Activated CD8-positive, alpha-beta memory T cell treated with anti-CD3 and anti-CD28 coated beads, Interleukin-2, amount 10 ng/mL, durations not matched to agents 7 days and 5 days (primary cell): ENCODE results near the gene NOP56. TPM values are rescaled to one million over a fixed set of nuclear protein-coding genes. Genes with fewer than 3 reads are reported as not detected.
"Not testable (repeated sequence)": the region's sequence is repeated elsewhere in the genome, so short reads cannot be mapped to it uniquely, and the experiment has no call there.

Source experiments
- ATAC-seq: fragments of 150-1000 bp; cut with Tn5 transposase; one replicate; pipeline ENCODE4 v1.10.0; 2021; ENCODE audit warnings: moderate library complexity
- CTCF ChIA-PET: fragments of 350-600 bp; sonication (Branson Sonifier 250); formaldehyde crosslinking; loops from one replicate; lab custom pipeline; 2021; ENCODE audit warnings: antibody characterized with exemption; lab: Charles Lee
- DNase-seq: peaks from one replicate; pipeline ENCODE4 v3.0.0-alpha.2; 2020
- H3K27ac Mint-ChIP-seq: one replicate; pipeline ENCODE4 v1.8.0; 2021; ENCODE audit warnings: mild to moderate bottlenecking, mixed read lengths
- H3K27me3 Mint-ChIP-seq: one replicate; pipeline ENCODE4 v1.8.0; 2021; ENCODE audit warnings: mixed read lengths
- H3K36me3 Mint-ChIP-seq: one replicate; pipeline ENCODE4 v1.8.0; 2021; ENCODE audit warnings: mild to moderate bottlenecking, mixed read lengths
- H3K4me1 Mint-ChIP-seq: one replicate; pipeline ENCODE4 v1.8.0; 2021; ENCODE audit warnings: mixed read lengths
- H3K4me3 Mint-ChIP-seq: one replicate; pipeline ENCODE4 v1.8.0; 2021; ENCODE audit warnings: mild to moderate bottlenecking, moderate library complexity, mixed read lengths
- H3K9me3 Mint-ChIP-seq: one replicate; pipeline ENCODE4 v1.8.0; 2022; ENCODE audit warnings: low read depth, mixed read lengths
- total RNA-seq, 2 experiments: library from RNA; stranded (reverse); gene quantifications; one replicate each; pipeline ENCODE4 v1.2.3, GENCODE V29; 2021

NOP56 gene
- total RNA-seq, 2 experiments from 2014 or later: 469 to 508 TPM

- H3K27me3 Mint-ChIP-seq: peaks cover 59% of the 10 kb centered on the region
These were observed 41.0 kb downstream of the NOP56 start for GRCh38 chr20:2693286-2694007.

GRCh38 chr20:2694008-2694471 is 41.6 kb downstream of the NOP56 start:
- CTCF ChIA-PET: interaction anchor here (0.9 to 1.7 kb wide), 9 partner anchors 9 to 59 kb away, joined by 3 to 8 read pairs (median 4); no protein-coding TSS in a partner anchor
- Mint-ChIP-seq H3K27me3 (peaks cover 63% of the 10 kb centered on the region), H3K9me3 (no peaks in the 10 kb centered on the region), H3K27ac (no peak overlapping the region), H3K4me3 (no peak overlapping the region), H3K4me1 (peaks cover 12% of the 10 kb centered on the region), H3K36me3 (peaks cover 2% of the 10 kb centered on the region)
- DNase-seq (no peak), ATAC-seq (no peak)

More at GRCh38 chr20:2693286-2694007, 41.0 kb downstream of the NOP56 start:
- H3K9me3 Mint-ChIP-seq: no peaks in the 10 kb centered on the region
- H3K27ac Mint-ChIP-seq: no peak overlapping the region
- peaks cover 15% of the 10 kb centered on the region for H3K4me1 Mint-ChIP-seq
- H3K36me3 Mint-ChIP-seq: peaks cover 2% of the 10 kb centered on the region
- DNase-seq: no peak
- CTCF ChIA-PET: interaction anchor here (0.9 to 1.7 kb wide), 10 partner anchors 8 to 60 kb away, joined by 3 to 8 read pairs (median 4); no protein-coding TSS in a partner anchor
- peak; percentile 45 for ATAC-seq
- H3K4me3 Mint-ChIP-seq: no peak overlapping the region

GRCh38 chr20:2694519-2694918 is 42.1 kb downstream of the NOP56 start:
- CTCF ChIA-PET: interaction anchor here (1.2 to 1.7 kb wide), 6 partner anchors 9 to 59 kb away, joined by 3 to 6 read pairs (median 4); no protein-coding TSS in a partner anchor
- ATAC-seq: no peak
- H3K27me3 Mint-ChIP-seq: peaks cover 59% of the 10 kb centered on the region
- no peak overlapping the region for H3K27ac Mint-ChIP-seq
- H3K9me3 Mint-ChIP-seq: no peaks in the 10 kb centered on the region
- peak overlapping the region; percentile 1 for H3K4me3 Mint-ChIP-seq
- no peak for DNase-seq
- peaks cover 9% of the 10 kb centered on the region for H3K4me1 Mint-ChIP-seq
- peaks cover 2% of the 10 kb centered on the region for H3K36me3 Mint-ChIP-seq

GRCh38 chr20:2695206-2695983 is 43.0 kb downstream of the NOP56 start:
- Mint-ChIP-seq H3K36me3 (peaks cover 2% of the 10 kb centered on the region), H3K4me1 (peaks cover 9% of the 10 kb centered on the region), H3K27me3 (peaks cover 54% of the 10 kb centered on the region), H3K9me3 (no peaks in the 10 kb centered on the region), H3K27ac (no peak overlapping the region), H3K4me3 (peak overlapping the region; percentile 1)
- no peak for DNase-seq
- ATAC-seq: no peak
- CTCF ChIA-PET: interaction anchor here (1.7 kb wide), 1 partner anchor 45 kb away, joined by 4 read pairs; no protein-coding TSS in a partner anchor

- H3K4me1 Mint-ChIP-seq, H3K36me3 Mint-ChIP-seq, H3K9me3 Mint-ChIP-seq, ATAC-seq, H3K4me3 Mint-ChIP-seq, CTCF ChIA-PET, DNase-seq, H3K27ac Mint-ChIP-seq: not testable (repeated sequence)
- peaks cover 52% of the 10 kb centered on the region for H3K27me3 Mint-ChIP-seq
These were observed 43.6 kb downstream of the NOP56 start for GRCh38 chr20:2695984-2696525.

- DNase-seq (peak; percentile 22), ATAC-seq (no peak)
- H3K36me3 Mint-ChIP-seq: peaks cover 2% of the 10 kb centered on the region
- H3K27ac Mint-ChIP-seq: no peak overlapping the region
- H3K4me3 Mint-ChIP-seq: no peak overlapping the region
- no peaks in the 10 kb centered on the region for H3K9me3 Mint-ChIP-seq
- H3K27me3 Mint-ChIP-seq: peaks cover 46% of the 10 kb centered on the region
- CTCF ChIA-PET: interaction anchor here (0.8 kb wide), 1 partner anchor 10 kb away, joined by 3 read pairs; no protein-coding TSS in a partner anchor
- H3K4me1 Mint-ChIP-seq: peaks cover 6% of the 10 kb centered on the region
These were observed 44.2 kb downstream of the NOP56 start for GRCh38 chr20:2696646-2697045.

GRCh38 chr20:2697768-2698167 is 45.3 kb downstream of the NOP56 start:
- H3K9me3 Mint-ChIP-seq: no peaks in the 10 kb centered on the region
- CTCF ChIA-PET: interaction anchor here (0.8 to 0.9 kb wide), 2 partner anchors 9 to 55 kb away, joined by 3 read pairs; no protein-coding TSS in a partner anchor
- peaks cover 40% of the 10 kb centered on the region for H3K27me3 Mint-ChIP-seq
- no peaks in the 10 kb centered on the region for H3K36me3 Mint-ChIP-seq
- ATAC-seq (no peak), DNase-seq (peak; percentile 36)
- no peak overlapping the region for H3K27ac Mint-ChIP-seq
- no peaks in the 10 kb centered on the region for H3K4me1 Mint-ChIP-seq
- H3K4me3 Mint-ChIP-seq: no peak overlapping the region

- Mint-ChIP-seq H3K4me1 (no peaks in the 10 kb centered on the region), H3K27ac (no peak overlapping the region), H3K27me3 (peaks cover 40% of the 10 kb centered on the region), H3K4me3 (no peak overlapping the region), H3K36me3 (no peaks in the 10 kb centered on the region), H3K9me3 (no peaks in the 10 kb centered on the region)
- DNase-seq (peak; percentile 34), ATAC-seq (no peak)
- CTCF ChIA-PET: interaction anchor here (0.9 to 2.5 kb wide), 3 partner anchors 10 to 43 kb away, joined by 3 to 9 read pairs (median 3); no protein-coding TSS in a partner anchor
These were observed 45.9 kb downstream of the NOP56 start for GRCh38 chr20:2698186-2698817.

GRCh38 chr20:2698912-2699311 is 46.5 kb downstream of the NOP56 start:
- no peaks in the 10 kb centered on the region for H3K36me3 Mint-ChIP-seq
- CTCF ChIA-PET: interaction anchor here (0.9 to 2.5 kb wide), 4 partner anchors 11 to 45 kb away, joined by 3 to 9 read pairs (median 3); no protein-coding TSS in a partner anchor
- H3K4me1 Mint-ChIP-seq: no peaks in the 10 kb centered on the region
- H3K27ac Mint-ChIP-seq: no peak overlapping the region
- no peaks in the 10 kb centered on the region for H3K9me3 Mint-ChIP-seq
- H3K4me3 Mint-ChIP-seq: no peak overlapping the region
- DNase-seq (peak; percentile 35), ATAC-seq (no peak)
- peaks cover 39% of the 10 kb centered on the region for H3K27me3 Mint-ChIP-seq

GRCh38 chr20:2699775-2700413 is 47.5 kb downstream of the NOP56 start:
- no peak overlapping the region for H3K27ac Mint-ChIP-seq
- H3K27me3 Mint-ChIP-seq: peaks cover 29% of the 10 kb centered on the region

GRCh38 chr20:2700913-2701620 is 48.6 kb downstream of the NOP56 start:
- ATAC-seq (no peak), DNase-seq (no peak)
- H3K9me3 Mint-ChIP-seq: no peaks in the 10 kb centered on the region
- CTCF ChIA-PET: interaction anchor here (1.6 to 2.5 kb wide), 4 partner anchors 13 to 52 kb away, joined by 4 to 9 read pairs (median 7); no protein-coding TSS in a partner anchor
- H3K4me1 Mint-ChIP-seq: peaks cover 2% of the 10 kb centered on the region
- H3K4me3 Mint-ChIP-seq: no peak overlapping the region
- H3K27ac Mint-ChIP-seq: no peak overlapping the region
- H3K36me3 Mint-ChIP-seq: no peaks in the 10 kb centered on the region
- H3K27me3 Mint-ChIP-seq: peaks cover 17% of the 10 kb centered on the region

More at GRCh38 chr20:2699775-2700413, 47.5 kb downstream of the NOP56 start:
- no peak for ATAC-seq
- H3K4me3 Mint-ChIP-seq: no peak overlapping the region
- H3K9me3 Mint-ChIP-seq: no peaks in the 10 kb centered on the region
- peak; percentile 35 for DNase-seq
- CTCF ChIA-PET: interaction anchor here (1.1 to 2.5 kb wide), 3 partner anchors 12 to 53 kb away, joined by 3 to 9 read pairs (median 6); no protein-coding TSS in a partner anchor
- no peaks in the 10 kb centered on the region for H3K36me3 Mint-ChIP-seq
- H3K4me1 Mint-ChIP-seq: no peaks in the 10 kb centered on the region
